SK-N-MC (cell line): ENCODE results near the gene CPXM2.

ENCODE experiments used
- EZH2 ChIP-seq: fragments of 200-600 bp; sonication (generic); IDR thresholded peaks from one replicate; pipeline ENCODE4 v1.6.1; 2017; ENCODE audit warnings: antibody characterized with exemption
- FOXP2 ChIP-seq: optimal IDR thresholded peaks from 2 replicates; pipeline ENCODE3; 2011; ENCODE audit warnings: mild to moderate bottlenecking, moderate library complexity; ENCODE audit not compliant: insufficient read depth; ENCODE audit errors: extremely low read length, control extremely low read depth
- POLR2AphosphoS5 ChIP-seq: IDR thresholded peaks from 2 replicates; pipeline ENCODE4 v1.6.1; 2012; ENCODE audit warnings: mild to moderate bottlenecking, low read depth, low read length, borderline replicate concordance

GRCh38 chr10:123852411-123852951 is 39.1 kb downstream of the CPXM2 start:
- no peak for TF ChIP-seq POLR2AphosphoS5
- no peak for TF ChIP-seq EZH2
- TF ChIP-seq FOXP2 = no peak
